Astrocyte (in vitro differentiated cells and primary cell): ENCODE results near the gene DDR1. TPM values are rescaled to one million over a fixed set of nuclear protein-coding genes. Genes with fewer than 3 reads are reported as not detected.

ENCODE experiments used
- DNase-seq: peaks from one replicate; pipeline ENCODE4 v3.0.0-alpha.2; 2010; ENCODE audit warnings: low read depth
- FAIRE-seq: peaks from 2 replicates; lab custom pipeline; 2011; peaks lifted over from hg19 to GRCh38; lab: Jason Lieb, UNC
- H2AFZ ChIP-seq: 2 replicates; pipeline ENCODE4 v1.6.0; 2012; ENCODE audit warnings: low read depth, low read length, inconsistent platforms
- H3K27ac ChIP-seq: 2 replicates; pipeline ENCODE4 v1.5.1; 2011; ENCODE audit warnings: low read depth, low read length, inconsistent platforms
- H3K27me3 ChIP-seq: 2 replicates; pipeline ENCODE4 v1.6.0; 2011; ENCODE audit warnings: low read length, inconsistent platforms; ENCODE audit not compliant: insufficient read depth
- H3K36me3 ChIP-seq: 2 replicates; pipeline ENCODE4 v1.5.1; 2011; ENCODE audit warnings: low read length, inconsistent platforms; ENCODE audit not compliant: insufficient read depth
- H3K4me1 ChIP-seq: 2 replicates; pipeline ENCODE4 v1.5.1; 2011; ENCODE audit warnings: low read length, inconsistent platforms; ENCODE audit not compliant: insufficient read depth
- H3K4me2 ChIP-seq: 2 replicates; pipeline ENCODE4 v1.6.0; 2012; ENCODE audit warnings: low read length, inconsistent platforms
- H3K4me3 ChIP-seq: 2 replicates; pipeline ENCODE4 v1.5.1; 2011; ENCODE audit warnings: low read depth, mild to moderate bottlenecking, low read length, inconsistent platforms; ENCODE audit not compliant: insufficient read depth
- H3K79me2 ChIP-seq: 2 replicates; pipeline ENCODE4 v1.6.0; 2012; ENCODE audit warnings: mild to moderate bottlenecking, low read length, inconsistent platforms; ENCODE audit not compliant: insufficient read depth
- H3K9ac ChIP-seq: 2 replicates; pipeline ENCODE4 v1.6.0; 2012; ENCODE audit warnings: mild to moderate bottlenecking, low read length, inconsistent platforms
- H3K9me3 ChIP-seq: 2 replicates; pipeline ENCODE4 v1.5.1; 2012; ENCODE audit warnings: low read depth, mild to moderate bottlenecking, low read length, inconsistent platforms; ENCODE audit not compliant: insufficient read depth
- H4K20me1 ChIP-seq: 2 replicates; pipeline ENCODE4 v1.6.0; 2012; ENCODE audit warnings: low read length, inconsistent platforms; ENCODE audit not compliant: insufficient read depth
- H3K27ac Mint-ChIP-seq: one replicate; pipeline ENCODE4 v1.8.0; 2021; ENCODE audit warnings: mild to moderate bottlenecking, mixed read lengths; ENCODE audit not compliant: unreplicated experiment
- H3K27me3 Mint-ChIP-seq: one replicate; pipeline ENCODE4 v1.8.0; 2021; ENCODE audit warnings: low read depth, mixed read lengths; ENCODE audit not compliant: unreplicated experiment
- H3K36me3 Mint-ChIP-seq: one replicate; pipeline ENCODE4 v1.8.0; 2021; ENCODE audit warnings: low read depth, mixed read lengths; ENCODE audit not compliant: unreplicated experiment
- H3K4me1 Mint-ChIP-seq: one replicate; pipeline ENCODE4 v1.8.0; 2021; ENCODE audit warnings: low read depth, mixed read lengths; ENCODE audit not compliant: unreplicated experiment
- H3K4me3 Mint-ChIP-seq: one replicate; pipeline ENCODE4 v1.8.0; 2021; ENCODE audit warnings: mild to moderate bottlenecking, moderate library complexity, mixed read lengths; ENCODE audit not compliant: unreplicated experiment
- H3K9me3 Mint-ChIP-seq: one replicate; pipeline ENCODE4 v1.8.0; 2021; ENCODE audit warnings: mild to moderate bottlenecking, mixed read lengths; ENCODE audit not compliant: unreplicated experiment
- EZH2 ChIP-seq: IDR thresholded peaks from 2 replicates; pipeline ENCODE4 v1.6.1; 2012; ENCODE audit warnings: mild to moderate bottlenecking, low read length, inconsistent platforms; ENCODE audit not compliant: insufficient read depth
- microRNA-seq: library from miRNA; unstranded; fragments of <30 nt; microRNA quantifications from one replicate; pipeline ENCODE4 v1.2.0, GENCODE V29; 2020
- total RNA-seq: library from RNA; stranded (reverse); gene quantifications from 2 replicates; pipeline ENCODE4 v1.2.1, GENCODE V29; 2021
- TF ChIP-seq, protein P1 (sequence below): IDR thresholded peaks from 2 replicates; pipeline ENCODE4 v1.5.1; 2011; ENCODE audit warnings: low read depth, mild to moderate bottlenecking, inconsistent platforms, low read length, moderate library complexity; ENCODE audit not compliant: insufficient read depth

The DDR1 gene
- total RNA-seq, 1 donor from 2014 or later = 144 TPM

DNA sequence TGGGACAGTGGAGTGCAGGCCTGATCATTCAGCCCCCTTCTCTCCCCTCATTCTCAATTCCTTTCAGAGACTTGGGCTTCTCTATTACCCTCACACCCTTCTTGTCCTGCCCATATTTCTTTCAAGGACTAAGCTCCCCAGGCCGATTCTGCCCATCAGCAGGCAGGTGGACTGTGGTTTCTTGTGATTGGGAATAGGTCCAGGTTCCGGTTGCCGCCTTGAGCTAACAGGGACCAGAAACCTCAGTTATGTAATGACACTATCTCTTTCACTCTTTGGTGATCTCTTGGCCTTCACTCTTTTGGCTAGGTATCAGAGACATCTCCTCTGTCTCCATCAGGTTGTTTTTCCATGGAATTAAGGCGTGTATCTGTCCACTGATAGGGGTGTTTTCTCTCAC, 62.9 kb downstream of the DDR1 start:
- H3K36me3 ChIP-seq = no peaks in the 10 kb centered on the region
- peaks cover 4% of the 10 kb centered on the region for H3K27me3 ChIP-seq
- H3K4me1 ChIP-seq = peaks cover 5% of the 10 kb centered on the region
- no peak for DNase-seq
- H3K9me3 Mint-ChIP-seq = peaks cover 18% of the 10 kb centered on the region
- no peak overlapping the region for H3K4me3 Mint-ChIP-seq
- H3K9ac ChIP-seq = no peak overlapping the region
- H3K27ac ChIP-seq = no peak overlapping the region
- H3K9me3 ChIP-seq = no peaks in the 10 kb centered on the region
- H3K4me3 ChIP-seq = no peak overlapping the region
- no peak overlapping the region for H2AFZ ChIP-seq
- H3K27ac Mint-ChIP-seq = no peak overlapping the region
- TF ChIP-seq, protein P1, sequence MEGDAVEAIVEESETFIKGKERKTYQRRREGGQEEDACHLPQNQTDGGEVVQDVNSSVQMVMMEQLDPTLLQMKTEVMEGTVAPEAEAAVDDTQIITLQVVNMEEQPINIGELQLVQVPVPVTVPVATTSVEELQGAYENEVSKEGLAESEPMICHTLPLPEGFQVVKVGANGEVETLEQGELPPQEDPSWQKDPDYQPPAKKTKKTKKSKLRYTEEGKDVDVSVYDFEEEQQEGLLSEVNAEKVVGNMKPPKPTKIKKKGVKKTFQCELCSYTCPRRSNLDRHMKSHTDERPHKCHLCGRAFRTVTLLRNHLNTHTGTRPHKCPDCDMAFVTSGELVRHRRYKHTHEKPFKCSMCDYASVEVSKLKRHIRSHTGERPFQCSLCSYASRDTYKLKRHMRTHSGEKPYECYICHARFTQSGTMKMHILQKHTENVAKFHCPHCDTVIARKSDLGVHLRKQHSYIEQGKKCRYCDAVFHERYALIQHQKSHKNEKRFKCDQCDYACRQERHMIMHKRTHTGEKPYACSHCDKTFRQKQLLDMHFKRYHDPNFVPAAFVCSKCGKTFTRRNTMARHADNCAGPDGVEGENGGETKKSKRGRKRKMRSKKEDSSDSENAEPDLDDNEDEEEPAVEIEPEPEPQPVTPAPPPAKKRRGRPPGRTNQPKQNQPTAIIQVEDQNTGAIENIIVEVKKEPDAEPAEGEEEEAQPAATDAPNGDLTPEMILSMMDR = no peak
- TF ChIP-seq EZH2 = no peak
- no peaks in the 10 kb centered on the region for H3K79me2 ChIP-seq
- H3K4me2 ChIP-seq = no peak overlapping the region
- H3K4me1 Mint-ChIP-seq = peaks cover 6% of the 10 kb centered on the region
- H3K27me3 Mint-ChIP-seq = peaks cover 75% of the 10 kb centered on the region
- FAIRE-seq = no peak
- no peaks in the 10 kb centered on the region for H3K36me3 Mint-ChIP-seq
- H4K20me1 ChIP-seq = no peaks in the 10 kb centered on the region

DNA sequence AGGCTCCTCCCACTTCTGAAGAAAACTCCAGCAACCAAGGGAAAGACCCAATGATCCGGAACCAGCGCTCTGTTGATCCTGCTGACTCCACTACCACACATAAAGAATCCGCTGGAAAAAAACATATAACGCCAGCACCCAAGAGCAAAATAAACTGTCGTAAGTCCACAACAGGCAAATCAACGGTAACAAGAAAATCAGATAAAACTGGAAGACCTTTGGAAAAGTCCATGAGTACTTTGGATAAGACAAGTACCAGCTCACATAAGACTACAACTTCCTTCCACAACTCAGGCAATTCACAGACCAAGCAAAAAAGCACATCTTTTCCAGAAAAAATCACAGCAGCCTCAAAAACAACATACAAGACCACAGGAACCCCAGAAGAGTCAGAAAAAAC, 64.5 kb downstream of the DDR1 start:
- no peak overlapping the region for H3K27ac ChIP-seq
- no peak overlapping the region for H3K9ac ChIP-seq
- no peaks in the 10 kb centered on the region for H3K4me1 Mint-ChIP-seq
- no peak for FAIRE-seq
- H2AFZ ChIP-seq = no peak overlapping the region
- H4K20me1 ChIP-seq = no peaks in the 10 kb centered on the region
- H3K4me3 Mint-ChIP-seq = no peak overlapping the region
- no peak overlapping the region for H3K27ac Mint-ChIP-seq
- no peaks in the 10 kb centered on the region for H3K79me2 ChIP-seq
- no peak overlapping the region for H3K4me2 ChIP-seq
- H3K27me3 Mint-ChIP-seq = peaks cover 81% of the 10 kb centered on the region
- no peaks in the 10 kb centered on the region for H3K4me1 ChIP-seq
- H3K27me3 ChIP-seq = peaks cover 10% of the 10 kb centered on the region
- no peaks in the 10 kb centered on the region for H3K9me3 ChIP-seq
- no peak for DNase-seq
- H3K36me3 ChIP-seq = no peaks in the 10 kb centered on the region
- TF ChIP-seq, protein P1 = no peak
- no peak for TF ChIP-seq EZH2
- H3K36me3 Mint-ChIP-seq = no peaks in the 10 kb centered on the region
- H3K4me3 ChIP-seq = no peak overlapping the region
- peaks cover 21% of the 10 kb centered on the region for H3K9me3 Mint-ChIP-seq

Small RNAs within 50 kb of the gene (microRNA-seq; reads per million reads assigned to microRNA genes)
- 8.5 reads per million, percentile 31 among the genes with 10 or more reads in this experiment for gene MIR4640

Other genes starting within 250 kb of the DDR1 start
- 12.0 and 12.7 TPM in 2 replicates for gene C6orf136, start 237.4 kb upstream of the DDR1 start, total RNA-seq
- 29.3 and 30.0 TPM in 2 replicates for gene DHX16, start 211.5 kb upstream of the DDR1 start, total RNA-seq
- 145 and 156 TPM in 2 replicates for gene PPP1R18, start 197.9 kb upstream of the DDR1 start, total RNA-seq
- 12.2 and 12.8 TPM in 2 replicates for gene NRM, start 193.5 kb upstream of the DDR1 start, total RNA-seq
- 25.2 and 25.4 TPM in 2 replicates for gene MDC1, start 167.2 kb upstream of the DDR1 start, total RNA-seq
- gene TUBB, start 164.2 kb upstream of the DDR1 start, total RNA-seq = 815 and 887 TPM in 2 replicates
- 77.6 and 85.2 TPM in 2 replicates for gene FLOT1, start 141.8 kb upstream of the DDR1 start, total RNA-seq
- 216 and 221 TPM in 2 replicates for gene IER3, start 140.0 kb upstream of the DDR1 start, total RNA-seq
- 34.3 and 41.3 TPM in 2 replicates for gene GTF2H4, start 23.7 kb downstream of the DDR1 start, total RNA-seq
- 19.8 and 21.6 TPM in 2 replicates for gene VARS2, start 29.7 kb downstream of the DDR1 start, total RNA-seq
- gene SFTA2, start 47.7 kb downstream of the DDR1 start, total RNA-seq = not detected in 2 replicates
- gene MUCL3, start 56.5 kb downstream of the DDR1 start, total RNA-seq = not detected in 2 replicates
- not detected in 2 replicates for gene MUC21, start 99.2 kb downstream of the DDR1 start, total RNA-seq
- gene MUC22, start 126.0 kb downstream of the DDR1 start, total RNA-seq = 0.05 TPM in 1 of 2 replicates, not detected in the other
- gene C6orf15, start 228.1 kb downstream of the DDR1 start, total RNA-seq = 4.6 and 6.4 TPM in 2 replicates
- 8.8 and 9.2 TPM in 2 replicates for gene PSORS1C1, start 230.3 kb downstream of the DDR1 start, total RNA-seq
- gene CDSN, start 235.9 kb downstream of the DDR1 start, total RNA-seq = 0.22 and 0.27 TPM in 2 replicates